Activated T-cell treated with anti-CD3 and anti-CD28 coated beads, Interleukin-2, amount 50 U/mL, for 1 hour (primary cell): ENCODE data around the gene TNNI3.
"Not testable (repeated sequence)": the region's sequence is repeated elsewhere in the genome, so short reads cannot be mapped to it uniquely, and the experiment has no call there.

Source experiments
- DNase-seq: peaks from one replicate; pipeline ENCODE4 v3.0.0-alpha.2; 2020

Gene TNNI3

GRCh38 chr19:55172741-55173140, 15.2 kb upstream of the TNNI3 start:
- DNase-seq = no peak

- not testable (repeated sequence) for DNase-seq
These were observed 14.8 kb upstream of the TNNI3 start for GRCh38 chr19:55172318-55172717.

- DNase-seq = no peak
These were observed 13.9 kb upstream of the TNNI3 start for GRCh38 chr19:55171440-55171839.

- no peak for DNase-seq
These were observed 11.6 kb upstream of the TNNI3 start for GRCh38 chr19:55169136-55169535.

GRCh38 chr19:55166530-55167268, 9.2 kb upstream of the TNNI3 start, which contains the start of gene DNAAF3:
TSS of gene DNAAF3 (minus strand) at chr19:55166613. CDS start at chr19:55166413, 200 bp downstream.
- DNase-seq = peak; percentile 71

- peak; percentile 53 for DNase-seq
These were observed 8.5 kb upstream of the TNNI3 start for GRCh38 chr19:55165952-55166529.

GRCh38 chr19:55161571-55162322, 4.2 kb upstream of the TNNI3 start:
- no peak for DNase-seq

GRCh38 chr19:55160986-55161365, 3.4 kb upstream of the TNNI3 start:
- no peak for DNase-seq

- peak; percentile 85 for DNase-seq
These were observed 2.8 kb upstream of the TNNI3 start for GRCh38 chr19:55160128-55160985.

- no peak for DNase-seq
These were observed 1.6 kb upstream of the TNNI3 start for GRCh38 chr19:55158848-55159749.

- DNase-seq = no peak
These were observed 891 bp upstream of the TNNI3 start for GRCh38 chr19:55158423-55158822.

- DNase-seq = peak; percentile 49
These were observed 1.1 kb downstream of the TNNI3 start for GRCh38 chr19:55156202-55157063.

- not testable (repeated sequence) for DNase-seq
These were observed 1.7 kb downstream of the TNNI3 start for GRCh38 chr19:55155784-55156183.

GRCh38 chr19:55153652-55154264, 3.8 kb downstream of the TNNI3 start:
- no peak for DNase-seq

GRCh38 chr19:55152017-55152416, 5.5 kb downstream of the TNNI3 start:
- DNase-seq = no peak

GRCh38 chr19:55149078-55150003, 8.2 kb downstream of the TNNI3 start, which contains the start of gene TNNT1:
TSS of gene TNNT1 (minus strand) at chr19:55149206. CDS start at chr19:55147157, 2,049 bp downstream.
- no peak for DNase-seq

GRCh38 chr19:55147545-55148251, 9.8 kb downstream of the TNNI3 start:
- DNase-seq = no peak

- no peak for DNase-seq
These were observed 10.7 kb downstream of the TNNI3 start for GRCh38 chr19:55146705-55147273.
